GM19239 (cell line): Measurements from ENCODE around the gene SERPINB7.

Source experiments
- DNase-seq: peaks from one replicate; pipeline ENCODE4 v3.0.0; 2011; ENCODE audit warnings: low spot score; ENCODE audit not compliant: insufficient read length
- FAIRE-seq: peaks from 2 replicates; lab custom pipeline; 2011; peaks lifted over from hg19 to GRCh38; lab: Jason Lieb, UNC

SERPINB7 gene

GRCh38 chr18:63836456-63836855, 61.2 kb downstream of the SERPINB7 start:
- DNase-seq, result no peak
- FAIRE-seq, result no peak

GRCh38 chr18:63837590-63837989, 62.4 kb downstream of the SERPINB7 start:
- DNase-seq (no peak), FAIRE-seq (no peak)

- no peak for FAIRE-seq
- DNase-seq, result no peak
These were observed 67.8 kb downstream of the SERPINB7 start for GRCh38 chr18:63843008-63843407.

GRCh38 chr18:63844254-63844653, 69.0 kb downstream of the SERPINB7 start:
- FAIRE-seq (peak; percentile 82), DNase-seq (no peak)

GRCh38 chr18:63848159-63848558, 72.9 kb downstream of the SERPINB7 start:
- DNase-seq, result no peak

GRCh38 chr18:63850020-63850419, 74.8 kb downstream of the SERPINB7 start:
- no peak for FAIRE-seq
- DNase-seq, result no peak

More at GRCh38 chr18:63848159-63848558, 72.9 kb downstream of the SERPINB7 start:
- FAIRE-seq, result peak; percentile 54

GRCh38 chr18:63850636-63851035, 75.4 kb downstream of the SERPINB7 start:
- DNase-seq, result no peak
- FAIRE-seq, result no peak
